Left lobe of liver (tissue), 2 donors: Measurements from ENCODE around the gene SETD1B. TPM values are rescaled to one million over a fixed set of nuclear protein-coding genes. Genes with fewer than 3 reads are reported as not detected.
"Not testable (repeated sequence)": the region's sequence is repeated elsewhere in the genome, so short reads cannot be mapped to it uniquely, and the experiment has no call there.

Experiments
- ATAC-seq: fragments of 200-7000 bp; cut with Tn5 transposase; one replicate; pipeline ENCODE4 v1.9.1; 2020; ENCODE audit warnings: mild to moderate bottlenecking, moderate library complexity
- DNase-seq: peaks from one replicate; pipeline ENCODE4 v3.0.0-alpha.2; 2020; ENCODE audit warnings: low spot score
- total RNA-seq: library from RNA; stranded (reverse); gene quantifications from one replicate; pipeline ENCODE4 v1.2.1, GENCODE V29; 2021
- donor health status: DM: no; HTN: no; CAD: no; lungs with moderate emphysema.
- donor health status: DM: no; HTN: yes; CAD: no.

The SETD1B gene
- total RNA-seq, 1 donor from 2014 or later, result 12.8 TPM

DNA sequence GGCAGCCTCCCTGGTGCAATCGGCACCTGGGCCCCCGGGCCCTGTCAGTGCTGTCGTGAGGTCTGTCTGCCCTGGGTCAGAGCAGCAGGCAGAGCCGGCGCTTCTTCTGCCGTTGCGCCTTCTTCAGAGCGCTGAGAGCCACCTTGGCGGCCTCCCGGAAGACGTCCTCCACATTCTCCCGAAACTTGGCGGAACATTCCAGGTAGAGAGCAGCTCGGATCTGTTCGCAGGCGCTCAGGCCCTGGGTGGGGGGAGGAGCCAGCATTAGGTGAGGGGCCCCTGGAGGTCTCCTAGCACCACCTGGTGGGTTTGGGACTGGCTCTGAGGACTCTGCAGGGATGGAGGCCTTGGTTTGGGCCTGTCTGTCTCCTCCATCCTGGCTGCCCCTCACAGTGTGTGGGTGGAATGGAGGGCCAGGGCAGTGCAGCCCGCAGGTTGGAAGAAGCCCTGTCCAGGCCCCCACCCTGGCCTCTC, 24.4 kb upstream of the SETD1B start:
- DNase-seq (no peak), ATAC-seq (no peak)

DNA sequence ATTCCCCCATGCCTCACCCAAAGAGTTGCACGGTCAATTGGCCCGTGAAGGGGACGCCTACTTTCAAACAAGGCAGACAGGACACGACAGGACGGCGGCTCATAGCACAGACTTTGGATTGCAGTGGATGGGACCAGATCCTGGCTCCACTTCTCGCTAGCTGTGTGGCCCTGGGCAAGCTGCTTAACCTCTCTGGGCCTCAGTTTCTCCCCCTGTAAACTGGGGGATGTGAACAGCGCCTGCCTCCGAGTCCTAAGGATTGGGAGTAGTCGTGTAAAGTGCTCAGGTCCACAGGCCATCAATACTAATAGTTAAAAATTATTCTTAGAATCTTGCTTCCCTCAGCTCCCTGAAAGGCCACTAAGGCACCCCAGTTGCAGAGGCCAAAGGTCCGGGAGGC, 23.4 kb upstream of the SETD1B start:
- ATAC-seq (no peak), DNase-seq (no peak)

DNA sequence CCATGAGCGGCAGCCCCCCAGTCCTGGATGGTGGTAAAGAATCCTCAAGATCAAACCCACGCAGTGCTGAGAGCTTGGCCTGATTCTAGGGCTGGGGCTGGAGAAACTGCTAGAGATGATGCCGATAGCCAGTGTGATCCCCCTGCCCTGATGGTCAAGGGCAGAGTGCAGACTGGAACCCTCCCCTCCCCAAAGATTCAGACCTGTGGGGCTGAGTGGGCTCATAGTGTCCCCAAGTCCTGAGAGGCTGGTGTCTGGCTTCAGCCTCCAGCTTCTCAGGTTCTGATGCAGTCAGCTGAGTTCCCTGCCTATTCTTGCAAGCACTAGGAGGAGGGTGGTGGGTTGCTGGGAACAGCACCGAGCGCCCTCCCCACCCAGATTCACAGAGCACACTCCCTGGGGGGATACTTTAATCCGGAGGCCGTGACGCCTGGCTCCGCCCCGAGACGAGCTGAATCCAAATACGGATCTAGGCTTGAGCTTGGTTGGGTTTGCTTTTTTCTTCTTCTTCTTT, 22.3 kb upstream of the SETD1B start:
- no peak for DNase-seq
- ATAC-seq, result no peak

DNA sequence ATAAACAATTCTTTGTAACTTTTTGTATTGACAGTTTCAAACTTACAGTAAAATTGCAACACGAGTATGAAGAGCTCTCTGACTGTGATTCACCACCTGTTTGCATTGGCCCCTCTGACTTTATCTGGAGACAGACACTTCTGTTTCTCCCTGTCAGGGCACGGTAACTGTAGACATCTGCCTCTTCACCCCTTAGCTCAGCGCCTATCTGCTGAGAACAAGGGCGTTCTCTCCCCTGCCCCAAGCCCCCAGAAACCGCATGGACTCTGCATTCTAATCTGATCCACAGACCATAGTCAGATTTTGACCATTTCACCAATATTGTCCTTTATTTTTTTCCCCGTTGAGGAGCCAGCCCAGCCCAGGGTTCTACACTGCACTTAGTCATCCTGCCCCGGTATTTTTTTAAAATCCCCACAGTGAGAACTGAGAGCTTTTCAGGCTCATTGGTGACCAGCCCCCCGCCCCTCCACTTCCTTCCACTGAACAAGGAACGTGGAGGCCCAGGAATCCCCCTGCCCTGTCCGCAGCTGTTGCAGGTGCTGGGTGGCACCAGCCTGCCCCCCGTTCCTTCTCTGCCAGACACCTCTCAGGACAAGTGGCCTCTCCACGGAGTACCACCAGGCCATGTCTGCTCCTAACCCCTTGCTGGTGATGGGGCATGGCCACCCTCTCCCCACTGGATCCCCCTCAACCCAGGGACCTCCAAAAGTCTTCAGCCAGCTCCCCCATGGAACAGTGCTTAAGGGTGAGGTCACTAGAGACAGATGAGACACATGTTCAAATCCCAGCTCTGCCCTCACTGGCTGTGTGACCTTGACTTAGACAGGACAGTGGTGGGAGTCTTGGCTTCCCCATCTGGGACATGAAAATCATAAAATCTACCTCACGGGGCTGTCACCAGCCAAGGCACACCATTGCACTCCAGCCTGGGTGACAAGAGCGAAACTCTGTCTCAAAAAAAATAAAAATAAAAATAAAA, 21.5 kb upstream of the SETD1B start:
- DNase-seq, result no peak
- no peak for ATAC-seq

DNA sequence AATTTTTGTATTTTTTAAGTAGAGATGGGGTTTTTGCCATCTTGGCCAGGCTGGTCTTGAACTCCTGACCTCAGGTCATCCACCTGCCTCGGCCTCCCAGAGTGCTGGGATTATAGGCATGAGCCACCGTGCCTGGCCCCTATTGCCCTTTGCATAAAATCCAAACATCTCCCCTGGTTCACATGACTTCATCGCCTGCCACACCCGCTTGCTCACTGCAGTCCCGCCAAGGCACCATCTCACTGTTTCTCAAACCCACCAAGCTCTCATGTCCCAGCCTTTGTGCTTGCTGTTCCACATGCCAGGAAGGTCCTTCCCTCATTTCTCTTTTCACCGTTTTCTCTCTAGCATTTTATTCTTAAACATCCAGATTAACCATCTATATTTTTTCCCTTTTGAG, 20.0 kb upstream of the SETD1B start:
- ATAC-seq, result no peak
- DNase-seq, result no peak

DNA sequence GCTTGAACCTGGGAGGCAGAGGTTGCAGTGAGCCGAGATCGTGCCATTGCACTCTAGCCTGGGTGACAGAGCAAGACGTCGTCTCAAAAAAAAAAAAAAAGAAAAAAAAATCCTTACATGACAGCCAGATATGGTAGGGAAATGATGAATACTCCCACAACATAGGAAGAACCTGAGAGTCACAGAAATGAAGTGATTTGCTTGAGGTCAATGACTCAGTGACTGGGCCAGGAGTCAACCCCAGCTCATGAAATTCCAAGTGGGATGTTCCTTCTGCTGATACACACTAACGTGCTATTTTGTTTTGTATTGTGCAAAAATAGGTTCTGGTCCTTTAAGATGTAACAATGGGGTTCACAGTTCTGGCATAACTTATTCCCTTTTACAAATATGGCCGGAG, 19.3 kb upstream of the SETD1B start:
- peak; percentile 37 for ATAC-seq

DNA sequence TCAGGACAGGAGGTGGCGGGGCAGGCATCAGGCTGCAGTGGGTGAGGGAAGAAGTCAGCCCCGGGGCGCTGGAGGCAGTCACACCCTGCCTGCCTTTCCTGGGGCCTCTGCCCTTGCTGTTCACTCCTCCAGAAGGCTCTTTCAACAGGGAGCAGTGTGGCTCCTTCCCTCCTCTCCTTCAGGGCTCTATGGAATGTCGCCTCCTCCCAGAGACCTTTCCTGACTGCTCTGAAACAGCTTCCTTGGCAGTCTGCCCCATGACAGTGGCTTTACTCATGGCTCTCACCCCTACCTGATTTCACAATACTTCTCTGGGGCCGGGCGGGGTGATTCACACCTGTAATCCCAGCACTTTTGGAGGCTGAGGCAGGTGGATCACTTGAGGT, 17.4 kb upstream of the SETD1B start:
- DNase-seq, result peak; percentile 90
- peak; percentile 82 for ATAC-seq

More for the DNA sequence above, 19.3 kb upstream of the SETD1B start:
- DNase-seq, result no peak

DNA sequence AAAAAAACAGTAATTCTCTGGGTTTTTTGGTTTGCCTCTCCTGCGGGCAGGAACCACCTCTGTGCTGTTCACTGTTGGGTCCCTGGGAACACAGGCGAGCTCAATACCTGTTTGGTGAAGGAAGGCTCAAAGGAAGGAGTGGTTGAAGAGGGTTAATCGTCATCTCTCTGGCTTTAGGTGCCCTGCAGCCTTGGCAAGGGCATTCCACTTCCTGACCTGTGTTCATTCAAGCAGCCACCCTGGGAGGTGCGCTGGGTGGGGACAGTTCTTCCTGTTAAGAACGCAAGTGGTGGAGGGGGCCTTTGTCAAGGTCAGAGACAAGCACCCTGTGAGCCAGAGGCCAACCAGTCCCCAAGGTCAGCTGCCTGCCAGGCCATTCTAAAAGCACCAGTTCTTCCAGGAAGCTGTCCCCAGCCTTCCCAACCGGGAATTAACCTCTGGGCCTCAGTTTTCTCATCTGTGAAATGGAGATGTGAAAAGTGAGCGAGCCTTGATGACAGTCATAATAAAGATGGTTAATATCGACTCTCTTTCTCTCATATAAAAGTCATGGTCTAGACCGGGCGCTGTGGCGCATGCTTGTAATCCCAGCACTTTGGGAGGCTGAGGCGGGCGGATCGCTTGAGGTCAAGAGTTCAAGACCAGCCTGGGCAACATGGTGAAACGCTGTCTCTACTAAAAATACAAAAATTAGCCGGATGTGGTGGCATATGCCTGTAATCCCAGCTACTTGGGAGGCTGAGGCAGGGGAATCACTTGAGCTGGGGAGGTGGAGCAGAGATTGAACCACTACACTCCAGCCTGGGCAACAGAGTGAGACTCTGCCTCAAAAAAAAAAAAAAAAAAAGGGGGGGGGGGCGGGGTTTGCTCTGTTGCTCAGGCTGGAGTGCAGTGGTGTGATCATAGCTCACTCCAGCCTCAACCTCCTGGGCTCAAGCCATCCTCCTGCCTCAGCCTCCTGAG, 16.5 kb upstream of the SETD1B start:
- no peak for DNase-seq
- no peak for ATAC-seq

DNA sequence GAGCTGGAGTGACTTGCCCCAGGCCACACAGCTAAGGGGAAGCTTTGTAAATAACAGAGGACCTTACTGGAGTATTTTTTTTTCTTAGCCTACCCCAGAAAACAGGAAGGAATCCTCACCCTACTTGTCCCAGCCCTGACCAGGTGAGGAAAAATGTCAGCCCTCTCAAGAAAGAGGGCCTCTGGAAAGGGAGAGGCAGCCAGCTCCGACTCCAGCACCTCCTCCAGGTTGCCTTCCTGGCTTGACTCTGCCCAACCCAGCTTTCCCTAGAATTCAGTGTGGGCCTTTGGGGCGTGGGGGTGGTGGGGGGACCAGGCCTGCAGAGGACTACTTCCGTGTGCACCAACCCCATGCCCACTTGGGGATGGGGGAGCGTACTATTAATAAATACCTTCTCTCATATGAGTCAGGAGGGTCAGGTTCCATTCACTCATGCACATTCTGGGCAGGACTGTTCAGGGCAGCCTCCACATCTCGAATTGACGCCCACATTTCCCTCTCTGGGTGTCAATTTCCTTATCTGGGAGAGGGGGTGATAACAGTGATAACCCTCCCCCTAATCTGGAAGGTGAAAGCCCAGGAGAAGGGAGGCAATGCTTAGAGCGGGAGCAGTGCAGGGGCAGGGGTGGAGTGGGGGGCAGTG, 15.5 kb upstream of the SETD1B start:
- DNase-seq (no peak), ATAC-seq (no peak)

DNA sequence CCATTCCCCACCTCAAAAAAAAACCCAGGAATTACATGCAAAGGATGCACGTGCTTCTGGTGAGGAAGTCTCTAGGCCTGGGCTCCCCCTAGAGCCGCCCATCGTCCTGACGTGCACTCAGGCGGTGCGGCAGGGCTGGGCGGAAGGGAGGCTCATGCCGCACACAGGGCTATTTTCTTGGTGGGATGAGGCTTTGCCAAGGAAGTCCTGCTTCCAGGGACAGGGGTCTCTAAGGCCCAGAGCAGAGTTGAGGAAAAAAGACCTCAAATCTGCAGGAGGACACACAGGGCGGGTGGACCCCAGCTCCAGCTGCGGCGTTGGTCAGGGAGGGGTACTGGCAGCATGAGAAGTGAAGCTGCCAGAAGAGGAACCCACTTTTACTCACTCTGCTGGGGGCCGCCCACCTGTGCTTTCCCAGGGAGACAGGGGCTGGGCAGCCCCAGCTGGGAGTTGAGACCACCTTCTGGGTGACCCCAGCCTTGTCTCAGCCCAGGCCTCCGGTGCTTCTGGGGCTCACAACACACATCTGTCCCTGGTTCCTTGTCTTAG, 14.5 kb upstream of the SETD1B start:
- no peak for DNase-seq
- ATAC-seq, result no peak

DNA sequence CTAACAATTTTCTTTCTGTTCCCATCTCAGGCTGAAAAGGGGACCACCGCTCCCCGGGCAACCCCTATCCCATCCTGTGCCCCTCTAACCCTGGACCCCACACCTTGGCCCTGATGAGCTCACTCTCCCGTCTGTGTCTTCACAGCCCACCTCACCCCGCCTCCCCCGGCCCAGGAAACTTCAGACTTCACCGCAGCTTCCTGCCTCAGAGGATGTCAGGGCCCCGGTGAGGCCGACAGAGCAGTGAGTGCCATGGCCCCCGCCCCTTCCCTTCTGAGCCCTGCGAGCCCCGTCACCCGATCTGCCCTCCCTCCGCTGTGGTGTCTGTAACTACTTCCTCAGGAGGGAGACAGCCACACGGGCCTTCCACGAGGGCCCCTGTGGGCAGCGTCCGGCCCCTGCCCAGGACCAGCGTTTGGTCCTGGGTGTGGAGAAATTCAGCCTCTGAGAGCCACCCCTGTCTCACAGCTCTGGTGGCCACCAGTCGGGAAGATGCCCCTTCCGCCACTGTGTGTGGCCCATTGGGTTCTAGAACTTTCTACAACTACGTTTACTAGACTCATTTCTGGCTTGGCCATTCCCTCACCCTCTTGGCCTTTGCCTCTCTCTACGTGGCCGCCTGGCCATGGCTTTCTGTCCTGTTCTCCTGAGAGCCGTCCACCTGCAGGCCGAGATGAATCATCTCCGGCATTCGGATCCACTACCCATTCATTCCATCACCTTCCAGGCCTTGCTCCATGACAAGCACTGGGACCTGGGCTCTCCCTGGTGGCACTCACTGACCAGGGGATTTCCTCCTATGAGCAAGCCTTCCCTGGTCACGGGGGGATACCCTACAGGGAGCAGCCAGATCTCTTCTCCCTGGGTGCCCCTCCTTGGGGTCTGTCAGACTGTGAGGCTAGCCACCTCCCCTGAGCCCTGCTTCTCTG, 13.7 kb upstream of the SETD1B start:
- ATAC-seq (no peak), DNase-seq (peak; percentile 65)

DNA sequence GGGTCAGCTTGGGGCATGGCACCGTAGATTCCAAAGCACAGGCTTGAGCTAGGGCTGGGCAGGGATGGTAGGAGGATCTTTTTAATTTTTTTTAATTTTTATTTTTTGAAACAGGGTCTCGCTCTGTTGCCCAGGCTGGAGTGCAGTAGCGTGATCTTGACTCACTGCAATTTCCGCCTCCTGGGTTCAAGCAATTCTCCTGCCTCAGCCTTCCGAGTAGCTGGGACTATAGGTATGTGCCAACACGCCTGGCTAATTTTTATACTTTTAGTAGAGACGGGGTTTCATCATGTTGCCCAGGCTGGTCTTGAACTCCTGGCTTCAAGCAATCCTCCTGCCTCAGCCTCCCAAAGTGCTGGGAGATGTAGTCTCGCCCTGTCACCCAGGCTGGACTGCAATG, 13.0 kb upstream of the SETD1B start:
- DNase-seq, ATAC-seq: not testable (repeated sequence)

DNA sequence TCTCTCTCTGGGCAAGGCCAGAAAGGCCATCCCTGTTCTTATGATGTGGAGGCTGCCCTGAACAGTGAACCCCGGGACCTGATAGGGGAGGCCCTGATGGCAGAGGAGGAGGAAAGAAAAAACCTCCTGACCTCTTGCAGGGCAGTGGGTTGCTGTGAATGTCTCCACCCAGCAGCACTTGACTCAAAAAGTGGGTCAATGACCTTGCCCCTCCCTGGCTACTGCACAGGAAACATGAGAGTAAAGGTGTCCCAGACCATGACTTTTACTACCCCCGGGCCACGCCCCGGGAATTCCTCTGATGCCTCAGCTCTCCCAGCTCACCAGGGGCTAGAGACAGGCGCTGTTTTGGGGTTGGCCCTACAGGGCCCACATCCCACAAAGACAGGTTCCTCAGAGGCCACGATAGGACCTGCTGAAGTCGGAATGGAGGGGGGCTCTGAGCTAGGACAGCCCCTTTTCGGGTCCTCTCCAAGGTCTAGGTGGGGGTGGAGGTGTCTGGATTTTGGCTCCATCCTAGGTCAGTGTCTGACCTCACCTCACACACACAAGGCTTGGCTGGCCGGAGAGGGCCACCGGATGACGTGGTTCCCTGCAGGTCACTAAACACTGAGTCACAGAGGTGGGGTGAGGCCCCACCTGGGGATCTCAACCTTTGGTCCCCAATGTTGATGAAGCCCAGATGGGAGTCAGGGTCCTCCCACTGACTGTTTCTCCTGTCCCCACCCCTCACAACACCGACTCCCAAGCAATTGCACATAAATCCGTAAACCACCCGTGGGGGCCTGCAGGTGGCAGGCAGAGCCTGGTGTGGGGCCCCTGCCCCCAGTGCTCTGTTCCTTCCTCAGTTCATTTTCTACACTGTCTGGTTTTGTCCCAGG, 11.9 kb upstream of the SETD1B start:
- DNase-seq (no peak), ATAC-seq (no peak)

DNA sequence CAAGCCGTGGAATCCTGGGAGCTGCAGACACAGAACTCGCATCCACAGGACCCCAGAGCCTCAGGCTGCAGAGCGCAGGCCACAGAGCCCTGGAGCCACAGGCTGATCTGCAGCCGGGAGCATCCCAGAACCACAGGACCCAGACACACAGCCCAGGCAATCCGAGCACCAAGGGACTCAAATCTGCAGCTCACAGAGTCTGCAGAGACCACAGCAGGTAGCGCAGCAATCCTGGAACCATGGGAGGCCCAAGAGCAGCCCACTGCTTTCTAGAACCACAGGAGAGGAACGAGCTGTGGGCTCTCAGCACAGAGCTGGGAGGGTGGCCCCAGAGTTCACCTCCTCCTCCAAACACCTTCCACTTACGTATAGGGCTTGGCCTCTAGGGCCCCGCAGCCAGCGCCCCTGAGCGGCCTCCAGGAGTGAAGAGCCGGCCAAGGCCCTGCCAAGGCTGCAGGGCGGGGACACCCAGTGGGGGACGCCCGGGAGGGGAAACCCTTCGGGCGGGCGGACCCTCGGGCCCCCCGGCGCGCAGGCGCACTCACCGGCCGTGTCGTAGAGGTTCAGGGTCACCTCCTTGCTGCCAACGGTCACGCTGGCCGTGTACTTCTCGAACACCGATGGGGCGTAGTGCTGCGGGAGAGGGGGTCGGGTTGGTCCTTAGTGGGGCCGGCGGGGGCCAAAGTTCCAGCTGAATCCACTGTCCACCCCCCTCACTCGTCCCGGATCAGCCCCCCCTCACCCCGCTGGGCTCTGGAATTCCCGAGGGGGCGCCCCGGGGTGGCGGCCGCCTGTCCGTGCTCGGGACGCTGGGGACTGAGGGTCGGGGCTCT, 11.0 kb upstream of the SETD1B start:
- no peak for DNase-seq
- no peak for ATAC-seq

DNA sequence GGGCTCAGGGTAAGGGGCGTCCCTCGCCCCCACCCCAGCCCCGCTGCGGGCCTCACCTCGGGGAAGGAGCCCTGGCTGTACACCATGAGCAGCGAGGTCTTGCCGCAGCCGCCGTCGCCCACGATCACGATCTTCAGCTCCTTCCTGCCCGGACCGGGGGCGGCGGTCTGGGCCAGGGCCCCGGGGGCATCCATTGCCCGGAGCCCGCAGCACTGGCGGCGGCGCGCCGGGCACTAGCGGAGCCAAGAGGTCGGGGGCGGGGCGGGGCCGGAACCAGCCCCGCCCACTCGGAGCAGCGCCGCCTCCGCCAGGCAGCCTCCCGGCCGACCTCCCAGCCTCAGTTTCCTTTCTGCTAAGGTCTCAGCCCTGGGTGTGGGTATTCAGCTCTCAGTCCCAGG, 10.4 kb upstream of the SETD1B start, which contains the start of gene RHOF:
TSS of gene RHOF (minus strand) at position 249 of the 398 bp plus-strand sequence. CDS start at position 194, 55 bp downstream.
- ATAC-seq (peak; percentile 3), DNase-seq (no peak)

DNA sequence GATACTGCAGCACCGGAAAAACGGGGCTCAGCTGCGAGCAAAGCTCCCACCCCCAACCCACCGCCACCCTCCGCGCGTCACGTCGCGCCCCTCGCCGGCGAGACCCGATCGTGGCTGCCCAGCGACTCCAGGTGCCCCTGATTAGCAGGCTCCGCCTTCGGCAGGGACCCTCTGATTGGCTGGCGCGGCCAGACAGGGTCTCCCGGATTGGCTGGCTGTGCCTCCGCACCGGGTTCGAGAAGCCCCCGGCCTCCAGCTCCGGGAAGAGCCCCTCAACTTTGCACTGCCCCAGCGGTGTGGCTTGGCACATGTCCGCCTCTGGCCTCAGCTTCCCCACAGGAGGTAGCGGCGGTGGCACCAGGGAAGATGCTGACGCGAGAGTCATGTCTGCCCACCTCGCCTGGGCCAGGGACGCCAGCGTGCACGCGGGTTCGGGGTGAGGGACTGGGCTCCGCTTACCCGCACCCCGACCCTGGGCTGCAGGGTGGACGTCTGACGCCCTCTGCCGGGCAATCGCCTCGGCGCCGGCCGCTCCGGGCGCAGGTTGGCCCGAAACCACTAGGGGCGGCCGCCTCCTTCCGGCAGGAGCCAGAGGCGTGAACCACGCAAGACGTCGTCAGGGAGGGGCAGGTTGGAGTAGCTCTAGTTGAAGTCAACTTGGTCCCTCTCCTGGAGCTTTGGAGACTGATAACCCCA, 9.8 kb upstream of the SETD1B start:
- DNase-seq, result peak; percentile 91
- peak; percentile 67 for ATAC-seq
